ENCODE data around the gene ZRANB1.

Gene ZRANB1

DNA sequence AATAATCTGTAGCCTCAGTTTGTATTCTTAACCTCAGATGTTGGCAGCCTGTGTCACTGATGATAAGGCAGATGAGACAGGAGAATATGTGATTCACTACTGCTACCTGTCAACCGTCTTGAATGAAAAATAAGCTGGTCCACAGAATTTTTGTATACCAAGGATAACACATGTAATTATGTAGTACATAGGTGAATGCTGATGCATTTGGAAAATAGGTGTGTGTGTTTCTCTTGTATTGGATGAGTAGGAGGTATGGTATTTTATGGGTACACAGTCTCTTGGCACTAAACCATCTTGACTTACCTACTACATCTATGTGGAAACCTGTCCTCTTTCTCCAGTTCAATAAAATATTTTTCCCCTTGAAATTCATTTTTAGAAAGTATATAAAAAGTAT is 20.7 kb upstream of the ZRANB1 start:
- no peak for DNase-seq (ENCODE audit: low read depth in 3 of 3)

DNA sequence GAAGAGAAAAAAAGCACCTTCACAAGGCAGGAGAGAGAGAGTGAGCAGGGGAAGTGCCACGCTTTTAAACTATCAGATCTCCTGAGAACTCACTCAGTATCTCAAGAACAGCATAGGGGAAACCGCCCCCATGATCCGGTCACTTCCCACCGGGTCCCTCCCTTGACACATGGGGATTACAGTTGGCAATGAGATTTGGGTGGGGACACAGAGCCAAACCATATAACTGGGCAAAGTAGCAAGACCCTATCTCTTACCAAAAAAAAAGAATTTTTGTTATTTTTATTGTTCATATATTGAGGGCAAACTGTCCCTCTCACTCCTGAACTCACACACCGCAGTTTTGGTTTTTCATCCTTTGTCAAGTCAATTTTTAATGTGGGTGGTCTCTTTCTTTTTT is 18.2 kb upstream of the ZRANB1 start:
- DNase-seq (ENCODE audit: low read depth in 3 of 3), result no peak

DNA sequence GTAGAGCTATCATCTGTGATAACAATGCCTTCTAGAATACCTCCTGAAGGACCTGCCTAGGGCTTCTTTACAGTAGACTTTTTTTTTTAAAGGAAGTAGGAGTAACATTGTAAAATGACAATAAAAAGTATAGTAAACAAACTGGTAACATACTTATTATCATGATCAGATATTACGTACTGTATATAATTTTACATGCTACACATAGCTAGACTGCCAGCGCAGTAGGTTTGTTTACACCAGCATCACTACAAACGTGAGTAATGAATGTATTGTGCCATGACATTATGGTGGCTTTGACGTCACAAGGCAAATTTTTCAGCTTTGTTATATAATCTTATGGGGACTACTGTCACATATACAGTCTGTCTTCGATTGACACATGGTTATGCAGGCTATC is 15.4 kb upstream of the ZRANB1 start:
- no peak for DNase-seq (ENCODE audit: low read depth in 3 of 3)

DNA sequence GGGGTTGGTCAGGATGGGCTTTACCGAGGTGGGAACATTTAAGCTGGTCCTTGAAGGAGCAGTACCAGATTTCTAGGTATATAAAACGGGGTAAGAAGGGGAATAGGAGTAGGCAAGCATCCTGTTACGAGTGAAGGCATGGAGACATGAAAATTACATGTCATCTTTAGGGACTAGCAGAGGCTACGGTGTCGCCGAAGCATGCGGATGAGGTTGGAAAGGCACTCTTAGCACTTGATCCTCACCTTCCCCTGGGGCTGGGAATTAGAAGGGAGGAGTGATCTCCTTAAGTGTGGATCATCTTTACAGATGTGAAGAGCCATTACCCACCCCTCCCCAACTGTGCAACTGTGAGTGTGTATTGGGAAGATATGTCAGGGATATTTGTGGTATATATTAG is 13.8 kb upstream of the ZRANB1 start:
- no peak for DNase-seq (ENCODE audit: low read depth in 3 of 3)

DNA sequence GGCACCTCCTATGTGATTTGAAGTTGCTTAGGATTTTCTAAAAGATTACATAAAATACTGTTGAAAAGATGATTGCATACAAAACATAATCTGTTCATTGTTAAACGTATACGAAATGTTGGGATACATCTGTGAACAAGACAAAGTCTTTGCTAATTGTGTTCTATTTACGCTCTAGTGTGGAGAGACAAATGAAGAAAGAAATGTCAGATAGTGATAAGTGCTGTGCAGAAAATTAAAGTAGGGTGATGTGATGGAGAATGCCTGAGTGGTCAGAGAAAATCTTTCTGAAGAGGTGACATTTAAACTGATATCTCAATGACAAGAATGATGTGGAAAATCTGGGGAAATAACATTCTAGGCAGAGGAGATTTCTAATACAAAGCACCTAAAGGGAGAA is 13.4 kb upstream of the ZRANB1 start:
- no peak for DNase-seq (ENCODE audit: low read depth in 3 of 3)

DNA sequence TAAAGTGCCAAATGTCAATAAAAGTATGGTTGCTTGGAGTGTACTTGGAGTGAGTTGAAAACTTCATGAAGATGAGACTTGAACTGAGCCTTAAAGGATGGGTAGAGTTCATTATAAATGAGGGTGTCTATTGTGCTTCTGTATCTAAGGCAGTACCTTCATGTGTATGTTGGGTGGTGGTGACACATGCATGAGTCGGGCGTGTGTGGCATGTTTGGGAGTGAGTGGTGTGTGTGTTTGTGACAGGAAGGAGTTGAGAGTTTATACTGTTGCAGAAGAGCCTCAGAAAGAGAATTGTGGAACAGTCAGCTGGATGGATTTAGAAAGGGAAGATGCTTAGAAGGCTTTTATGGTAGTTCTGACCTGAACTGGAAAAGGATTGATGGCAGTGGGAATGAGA is 6.0 kb upstream of the ZRANB1 start:
- DNase-seq (ENCODE audit: low read depth in 3 of 3), result no peak

DNA sequence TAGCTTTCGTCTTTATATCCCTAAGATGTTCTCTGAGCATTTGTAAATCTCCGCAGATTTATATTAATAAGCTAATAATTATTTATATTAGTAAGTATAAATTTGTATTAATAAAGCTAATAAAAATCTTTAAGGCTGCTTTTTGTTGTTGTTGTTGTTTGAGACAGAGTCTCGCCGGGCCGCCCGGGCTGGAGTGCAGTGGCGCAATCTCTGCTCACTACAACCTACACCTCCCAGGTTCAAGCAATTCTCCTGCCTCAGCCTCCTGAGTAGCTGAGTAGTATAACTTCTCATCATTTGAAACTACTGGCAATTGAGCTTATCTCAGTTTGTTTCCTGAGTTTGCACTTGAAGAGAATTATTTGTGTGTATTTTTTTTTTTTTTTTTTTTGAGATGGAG is 5.1 kb upstream of the ZRANB1 start:
- no peak for DNase-seq (ENCODE audit: low read depth in 3 of 3)

DNA sequence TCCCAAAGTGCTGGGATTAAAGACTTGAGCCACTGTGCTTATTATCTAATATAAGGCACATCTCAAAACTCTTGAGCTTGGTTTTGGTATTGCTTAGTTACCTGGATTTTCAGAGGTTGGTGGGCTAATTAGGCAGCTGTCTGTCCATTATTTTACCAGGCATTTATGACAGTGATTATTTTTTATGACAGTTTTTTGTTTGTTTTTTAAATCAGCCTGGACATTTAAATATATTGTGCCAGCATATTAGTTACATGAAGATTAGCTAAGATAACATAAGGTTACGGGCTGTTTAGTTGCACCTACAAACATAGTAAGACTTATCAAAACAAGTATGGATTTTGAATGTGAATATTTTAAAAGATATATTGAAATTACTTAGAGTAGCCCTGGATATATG is 2.6 kb upstream of the ZRANB1 start:
- DNase-seq (ENCODE audit: low read depth in 3 of 3), result no peak

DNA sequence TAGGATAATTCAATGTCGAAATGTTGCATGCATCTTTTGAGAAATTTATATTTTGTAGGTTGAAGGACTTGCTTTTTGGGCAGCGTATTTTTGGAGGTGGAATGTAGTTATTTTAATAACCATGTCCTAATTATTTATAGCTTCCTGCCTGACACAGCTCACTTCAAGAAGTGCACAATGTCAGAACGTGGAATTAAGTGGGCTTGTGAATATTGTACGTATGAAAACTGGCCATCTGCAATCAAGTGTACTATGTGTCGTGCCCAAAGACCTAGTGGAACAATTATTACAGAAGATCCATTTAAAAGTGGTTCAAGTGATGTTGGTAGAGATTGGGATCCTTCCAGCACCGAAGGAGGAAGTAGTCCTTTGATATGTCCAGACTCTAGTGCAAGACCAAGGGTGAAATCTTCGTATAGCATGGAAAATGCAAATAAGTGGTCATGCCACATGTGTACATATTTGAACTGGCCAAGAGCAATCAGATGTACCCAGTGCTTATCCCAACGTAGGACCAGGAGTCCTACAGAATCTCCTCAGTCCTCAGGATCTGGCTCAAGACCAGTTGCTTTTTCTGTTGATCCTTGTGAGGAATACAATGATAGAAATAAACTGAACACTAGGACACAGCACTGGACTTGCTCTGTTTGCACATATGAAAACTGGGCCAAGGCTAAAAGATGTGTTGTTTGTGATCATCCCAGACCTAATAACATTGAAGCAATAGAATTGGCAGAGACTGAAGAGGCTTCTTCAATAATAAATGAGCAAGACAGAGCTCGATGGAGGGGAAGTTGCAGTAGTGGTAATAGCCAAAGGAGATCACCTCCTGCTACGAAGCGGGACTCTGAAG is 620 bp downstream of the ZRANB1 start:
- DNase-seq (ENCODE audit: low read depth in 3 of 3), result no peak

DNA sequence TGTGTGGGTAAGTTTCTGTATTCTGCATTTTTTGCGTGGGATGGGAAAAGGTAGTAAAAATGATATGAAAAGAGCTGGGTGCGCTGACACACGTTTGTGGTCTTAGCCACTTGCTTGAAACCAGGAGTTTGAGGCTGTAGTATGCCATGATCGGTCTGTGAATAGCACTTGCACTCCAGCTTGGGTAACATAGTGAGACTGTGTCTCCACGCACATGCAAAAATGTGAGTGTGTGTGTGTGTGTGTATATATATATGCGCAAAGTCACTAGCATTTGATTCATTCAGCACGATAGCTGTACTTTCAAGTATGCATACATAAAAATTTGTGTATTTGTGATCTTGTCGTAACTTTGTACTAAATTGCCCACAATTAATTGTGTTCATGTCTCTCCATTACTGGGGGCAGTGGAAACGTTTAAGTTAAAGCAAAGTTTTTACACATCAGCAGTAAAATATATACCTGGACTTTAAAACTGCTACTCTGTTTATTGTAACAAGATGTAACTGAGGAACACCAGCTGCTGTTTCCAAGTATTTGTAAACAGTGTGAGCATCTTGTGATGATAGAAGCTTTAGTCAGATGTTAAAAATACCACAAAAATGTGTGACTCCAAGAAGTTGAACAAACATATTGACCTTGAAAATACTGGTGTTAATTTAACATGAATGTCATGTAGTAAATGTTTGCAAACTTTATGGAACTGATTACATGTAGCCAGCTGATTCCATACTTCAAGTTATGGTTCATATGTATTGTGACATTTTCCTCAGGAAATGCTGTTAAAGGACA is 1.6 kb downstream of the ZRANB1 start:
- DNase-seq (ENCODE audit: low read depth in 3 of 3), result no peak

DNA sequence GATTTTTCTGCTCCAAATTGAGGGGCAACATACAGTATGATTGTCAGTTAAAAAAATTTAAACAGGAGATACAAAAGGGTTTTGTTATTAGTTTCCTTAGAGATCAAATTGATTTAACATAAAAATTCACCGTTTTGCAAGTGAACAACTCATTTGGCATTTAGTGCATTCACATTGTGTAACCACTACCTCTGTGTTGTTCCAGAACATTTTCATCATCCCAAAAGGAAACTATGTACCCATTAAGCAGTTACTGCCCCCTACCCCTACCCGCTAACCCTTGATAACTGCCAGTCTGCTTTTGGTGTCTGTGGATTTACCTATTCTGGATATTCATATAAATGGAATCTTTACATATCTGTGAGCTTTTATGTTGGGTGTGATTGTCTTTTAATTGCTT is 3.1 kb downstream of the ZRANB1 start:
- DNase-seq (ENCODE audit: low read depth in 3 of 3), result no peak

DNA sequence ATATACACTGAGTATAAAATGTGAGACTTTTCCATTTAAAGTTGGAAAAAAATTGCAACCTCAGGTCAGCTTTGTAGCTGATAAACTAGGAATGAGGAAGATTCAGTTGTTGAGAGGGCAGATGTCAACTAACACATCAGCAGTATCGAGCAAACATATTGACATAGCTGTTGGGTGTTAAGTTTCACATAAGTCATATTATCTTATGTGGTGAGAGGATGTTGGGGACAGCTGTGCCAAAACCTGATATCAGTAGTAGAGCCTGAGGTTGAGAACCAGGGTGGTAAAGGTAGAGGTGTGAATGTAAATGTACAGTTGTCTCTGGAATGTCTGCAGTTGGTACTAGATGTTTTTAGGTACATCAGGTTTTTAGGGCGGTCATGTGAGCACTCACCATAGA is 5.0 kb downstream of the ZRANB1 start:
- no peak for DNase-seq (ENCODE audit: low read depth in 3 of 3)

DNA sequence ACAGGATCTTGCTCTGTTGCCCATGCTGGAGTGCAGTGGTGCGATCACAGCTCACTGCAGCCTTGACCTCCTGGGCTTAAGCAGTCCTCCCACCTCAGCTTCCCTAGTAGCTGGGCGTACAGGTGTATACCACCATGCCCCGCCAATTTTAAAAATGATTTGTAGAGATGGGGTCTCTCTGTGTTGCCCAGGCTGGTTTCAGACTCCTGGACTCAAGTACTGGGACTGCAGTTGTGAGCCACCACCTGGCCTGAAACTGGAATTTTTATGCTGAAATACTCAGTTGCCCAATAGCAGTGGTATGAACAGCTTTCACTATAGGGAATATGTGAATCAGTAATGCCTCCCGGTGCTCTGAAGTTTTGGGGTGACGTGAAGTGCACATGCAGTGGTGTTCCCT is 7.6 kb downstream of the ZRANB1 start:
- DNase-seq (ENCODE audit: low read depth in 3 of 3), result no peak

DNA sequence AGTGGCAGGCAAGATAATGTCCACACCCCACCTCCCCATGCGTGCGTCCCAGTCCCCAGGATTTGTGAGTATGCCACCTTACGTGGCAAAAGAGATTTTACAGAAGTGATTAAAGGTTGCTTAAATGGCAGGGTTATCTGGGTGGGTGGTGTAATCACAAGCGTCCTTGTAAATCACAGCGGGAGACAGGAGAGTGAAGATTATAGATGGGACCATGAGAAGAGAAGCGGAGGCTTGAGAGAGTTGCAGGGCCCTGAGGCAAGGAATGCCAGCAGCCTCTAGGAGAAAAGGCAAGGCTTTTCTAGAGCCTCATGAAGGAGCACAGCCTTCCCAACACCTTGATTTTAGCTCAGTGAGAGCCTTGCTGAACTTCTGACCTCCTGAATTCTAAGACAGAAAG is 10.2 kb downstream of the ZRANB1 start:
- DNase-seq (ENCODE audit: low read depth in 3 of 3), result no peak

DNA sequence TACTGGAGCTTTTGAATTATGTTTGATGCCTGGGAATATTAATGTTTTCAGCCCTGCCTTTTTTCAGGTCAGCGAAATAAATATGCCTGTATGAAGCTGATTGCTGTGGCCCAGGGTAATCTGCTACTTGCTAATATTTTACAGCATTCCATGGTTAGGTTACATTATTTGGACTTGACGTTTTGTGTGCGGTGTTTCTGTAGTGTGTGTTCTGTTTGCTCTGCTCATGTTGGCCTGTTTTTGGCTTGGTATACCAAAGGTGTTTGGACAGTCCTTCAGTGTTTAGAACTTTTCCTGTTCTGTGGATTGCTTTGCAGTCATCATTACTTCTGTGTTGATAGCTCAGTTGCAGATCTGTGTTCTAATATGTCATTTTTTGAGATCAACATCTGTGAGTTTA is 11.5 kb downstream of the ZRANB1 start:
- DNase-seq (ENCODE audit: low read depth in 3 of 3), result no peak

DNA sequence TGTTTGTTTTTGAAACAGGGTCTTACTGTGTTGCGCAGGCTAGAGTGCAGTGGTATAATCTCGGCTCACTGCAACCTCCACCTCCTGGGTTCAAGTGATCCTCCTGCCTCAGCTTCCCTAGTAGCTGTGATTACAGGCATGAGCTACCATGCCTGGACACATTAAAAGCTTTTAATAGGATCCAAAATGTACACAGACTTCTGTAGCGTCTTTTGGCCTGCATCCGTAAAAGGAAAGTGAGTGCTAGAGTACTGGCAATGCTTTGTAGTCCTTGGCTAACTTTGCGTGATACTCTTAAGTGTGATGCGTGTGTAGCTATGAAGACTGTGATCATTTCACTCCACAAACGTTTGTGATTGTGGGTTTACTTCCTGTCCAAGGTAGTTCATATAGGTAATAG is 13.3 kb downstream of the ZRANB1 start:
- no peak for DNase-seq (ENCODE audit: low read depth in 3 of 3)

DNA sequence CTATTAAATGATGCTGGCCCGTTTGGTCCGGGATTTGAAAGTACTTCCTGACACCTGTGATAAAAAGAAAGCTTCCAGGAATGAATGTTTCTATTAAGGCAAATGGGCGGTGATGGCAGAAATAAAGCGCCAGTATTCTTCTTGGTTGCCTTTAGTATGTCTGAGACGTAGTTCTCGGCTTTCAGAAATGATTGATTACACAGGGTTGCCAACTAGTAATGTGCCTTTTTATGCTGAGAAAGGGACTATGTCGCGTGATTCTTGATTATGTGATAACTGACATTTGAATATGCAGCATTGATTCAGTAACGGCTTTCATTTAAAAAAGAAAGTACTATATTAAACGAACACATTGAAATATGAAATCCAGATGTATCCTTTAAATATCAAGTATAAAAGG is 13.9 kb downstream of the ZRANB1 start:
- no peak for DNase-seq (ENCODE audit: low read depth in 3 of 3)

DNA sequence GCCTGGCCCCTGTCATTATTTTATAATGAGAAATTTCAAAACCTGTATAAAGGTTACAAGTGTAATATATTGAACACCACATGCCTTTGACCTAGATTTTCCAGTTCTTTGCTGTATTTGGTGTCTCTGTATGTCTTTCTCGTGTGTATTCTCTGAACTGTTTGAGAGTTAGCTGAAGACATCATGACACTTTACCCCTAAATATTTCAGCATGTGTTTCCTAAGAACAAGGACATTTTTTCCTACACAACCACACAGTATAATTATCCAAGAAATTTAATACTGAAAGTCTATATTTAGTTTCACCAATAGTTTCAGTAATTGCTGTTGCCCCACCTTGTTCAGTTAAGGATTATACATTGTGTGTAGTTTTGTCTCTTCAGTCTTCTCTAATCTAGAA is 14.8 kb downstream of the ZRANB1 start:
- DNase-seq (ENCODE audit: low read depth in 3 of 3), result no peak

DNA sequence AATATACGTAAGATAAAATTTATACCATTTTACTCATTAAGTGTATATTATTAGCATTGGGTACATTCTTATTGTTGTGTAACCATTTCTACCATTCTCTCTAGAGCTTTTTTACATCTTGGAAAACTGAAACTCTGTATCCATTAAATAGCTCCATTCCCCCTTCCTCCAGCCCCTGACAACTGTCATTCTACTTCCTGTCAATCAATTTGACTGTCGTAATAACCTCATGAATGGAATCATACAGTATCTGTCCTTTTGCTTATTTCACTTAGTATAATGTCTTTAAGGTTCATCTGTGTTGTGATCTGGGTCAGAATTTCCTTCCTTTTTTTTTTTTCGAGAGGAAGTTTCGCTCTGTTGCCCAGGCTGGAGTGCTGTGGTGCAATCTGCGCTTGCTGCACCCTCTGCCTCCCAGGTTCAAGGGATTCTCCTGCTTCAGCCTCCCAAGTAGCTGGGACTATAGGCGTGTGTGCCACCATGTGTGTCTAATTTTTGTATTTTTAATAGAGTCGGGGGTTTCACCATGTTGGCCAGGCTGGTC is 15.6 kb downstream of the ZRANB1 start:
- DNase-seq (ENCODE audit: low read depth in 3 of 3), result no peak

DNA sequence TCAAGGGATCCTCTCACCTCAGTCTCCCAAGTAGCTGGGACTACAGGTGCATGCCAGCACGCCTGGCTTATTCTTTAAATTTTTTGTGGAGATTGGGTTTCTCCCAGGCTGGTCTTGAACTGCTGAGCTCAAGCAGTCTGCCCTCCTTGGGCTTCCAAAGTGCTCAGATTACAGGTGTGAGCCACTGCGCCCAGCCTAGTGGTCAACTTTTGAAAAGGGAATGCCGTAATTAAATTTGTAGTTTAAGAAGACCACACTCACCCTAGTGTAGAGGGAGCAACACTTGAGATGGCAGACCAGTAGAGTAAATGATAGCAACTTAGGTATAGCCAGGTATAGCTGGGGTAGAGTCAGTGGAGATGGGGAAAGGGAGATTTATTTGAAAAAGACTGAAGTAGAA is 17.6 kb downstream of the ZRANB1 start:
- DNase-seq (ENCODE audit: low read depth in 3 of 3), result no peak

DNA sequence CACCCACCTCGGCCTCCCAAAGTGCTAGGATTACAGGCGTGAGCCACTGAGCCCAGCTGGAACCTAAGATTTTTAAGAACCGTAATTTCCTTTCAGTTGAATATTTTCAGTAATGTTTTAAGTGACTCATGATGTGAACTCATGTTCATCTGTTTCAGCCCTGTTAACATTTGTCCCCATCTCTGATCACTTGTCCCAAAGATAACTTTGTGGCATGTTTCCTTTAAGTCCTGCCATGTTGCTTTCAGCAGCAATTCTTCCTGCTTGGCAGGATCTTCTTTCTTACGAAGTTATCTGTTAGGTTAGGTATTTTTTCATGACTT is 19.3 kb downstream of the ZRANB1 start:
- no peak for DNase-seq (ENCODE audit: low read depth in 3 of 3)

DNA sequence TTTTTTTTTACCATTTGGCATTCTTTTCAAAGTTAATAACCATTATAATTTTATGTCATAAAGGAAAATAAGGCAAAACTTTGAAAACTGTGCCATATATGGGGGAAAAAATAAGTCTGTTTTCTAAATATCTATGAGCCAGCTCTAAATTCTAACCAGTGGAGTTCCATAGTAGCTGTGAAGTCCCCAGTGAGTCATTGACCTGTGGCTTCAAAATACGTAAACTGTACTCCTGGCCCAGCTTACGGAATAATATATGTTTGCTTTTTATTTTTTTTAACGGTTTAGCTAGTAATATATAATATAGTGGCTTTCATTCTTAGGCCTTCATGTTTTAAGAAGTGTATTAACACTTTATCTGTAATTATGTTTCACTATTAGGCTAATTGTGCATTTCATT is 20.5 kb downstream of the ZRANB1 start:
- no peak for DNase-seq (ENCODE audit: low read depth in 3 of 3)

All from stimulated activated CD4-positive, alpha-beta T cell treated with anti-CD3 and anti-CD28 coated beads, TNF-alpha, amount 100 ng/mL, for 4 hours (primary cell).